ENCODE data around the gene PFAS. TPM values are rescaled to one million over a fixed set of nuclear protein-coding genes. Genes with fewer than 3 reads are reported as not detected.

PFAS gene
- polyA plus RNA-seq, 1 experiment = 14.0 TPM

GRCh38 chr17:8257801-8258200 is 8.7 kb downstream of the PFAS start:
- Histone ChIP-seq H3K9me3 (ENCODE audit: control insufficient read depth, insufficient read depth, low read length) (no peaks in the 10 kb centered on the region), H3K4me3 (ENCODE audit: low read depth, low read length) (no peak overlapping the region), H3K27ac (ENCODE audit: low read depth, low read length) (no peak overlapping the region), H3K27me3 (ENCODE audit: control insufficient read depth, insufficient read depth, low read length) (no peaks in the 10 kb centered on the region)
- no peak for TF ChIP-seq CTCF (IDR thresholded peaks at IDR 0.05; ENCODE audit: low read depth, low read length)
- POLR2A ChIA-PET = no interaction called here
- DNase-seq (ENCODE audit: low read depth, low spot score) = no peak
- CTCF ChIA-PET = no interaction called here

- ChIA-PET POLR2A (interaction anchor here (1.4 kb wide), 1 partner anchor 19 kb away, joined by 3 read pairs; no protein-coding TSS in a partner anchor), CTCF (no interaction called here)
- no peaks in the 10 kb centered on the region for H3K9me3 ChIP-seq (ENCODE audit: control insufficient read depth, insufficient read depth, low read length)
- H3K27ac ChIP-seq (ENCODE audit: low read depth, low read length) = no peak overlapping the region
- H3K27me3 ChIP-seq (ENCODE audit: control insufficient read depth, insufficient read depth, low read length) = no peaks in the 10 kb centered on the region
- DNase-seq (ENCODE audit: low read depth, low spot score) = no peak
- no peak overlapping the region for H3K4me3 ChIP-seq (ENCODE audit: low read depth, low read length)
- TF ChIP-seq CTCF (IDR thresholded peaks at IDR 0.05; ENCODE audit: low read depth, low read length) = no peak
These were observed 15.2 kb downstream of the PFAS start for GRCh38 chr17:8264320-8264719.

- ChIA-PET CTCF (no interaction called here), POLR2A (interaction anchor here (1.4 kb wide), 1 partner anchor 19 kb away, joined by 3 read pairs; no protein-coding TSS in a partner anchor)
- H3K4me3 ChIP-seq (ENCODE audit: low read depth, low read length) = no peak overlapping the region
These were observed 15.9 kb downstream of the PFAS start for GRCh38 chr17:8264836-8265542.

GRCh38 chr17:8266648-8267479 is 17.8 kb downstream of the PFAS start:
- ChIA-PET CTCF (no interaction called here), POLR2A (no interaction called here)
- no peak for DNase-seq (ENCODE audit: low read depth, low spot score)
- no peak overlapping the region for H3K27ac ChIP-seq (ENCODE audit: low read depth, low read length)
- no peaks in the 10 kb centered on the region for H3K27me3 ChIP-seq (ENCODE audit: control insufficient read depth, insufficient read depth, low read length)
- H3K4me3 ChIP-seq (ENCODE audit: low read depth, low read length) = no peak overlapping the region
- no peak for TF ChIP-seq CTCF (IDR thresholded peaks at IDR 0.05; ENCODE audit: low read depth, low read length)
- H3K9me3 ChIP-seq (ENCODE audit: control insufficient read depth, insufficient read depth, low read length) = no peaks in the 10 kb centered on the region

More at GRCh38 chr17:8264836-8265542, 15.9 kb downstream of the PFAS start:
- no peak for DNase-seq (ENCODE audit: low read depth, low spot score)
- Histone ChIP-seq H3K27ac (ENCODE audit: low read depth, low read length) (no peak overlapping the region), H3K27me3 (ENCODE audit: control insufficient read depth, insufficient read depth, low read length) (no peaks in the 10 kb centered on the region), H3K9me3 (ENCODE audit: control insufficient read depth, insufficient read depth, low read length) (no peaks in the 10 kb centered on the region)
- no peak for TF ChIP-seq CTCF (IDR thresholded peaks at IDR 0.05; ENCODE audit: low read depth, low read length)

Measured in AG04450 (cell line).